ENCODE results near the gene QDPR. TPM values are rescaled to one million over a fixed set of nuclear protein-coding genes. Genes with fewer than 3 reads are reported as not detected.

Gene QDPR
- total and polyA plus RNA-seq, 9 of the 15 experiments (the other 6 are each of a cell fraction or from before 2014, with no cell fraction given): 5.7 to 29.7 (median 17.2) TPM

DNA sequence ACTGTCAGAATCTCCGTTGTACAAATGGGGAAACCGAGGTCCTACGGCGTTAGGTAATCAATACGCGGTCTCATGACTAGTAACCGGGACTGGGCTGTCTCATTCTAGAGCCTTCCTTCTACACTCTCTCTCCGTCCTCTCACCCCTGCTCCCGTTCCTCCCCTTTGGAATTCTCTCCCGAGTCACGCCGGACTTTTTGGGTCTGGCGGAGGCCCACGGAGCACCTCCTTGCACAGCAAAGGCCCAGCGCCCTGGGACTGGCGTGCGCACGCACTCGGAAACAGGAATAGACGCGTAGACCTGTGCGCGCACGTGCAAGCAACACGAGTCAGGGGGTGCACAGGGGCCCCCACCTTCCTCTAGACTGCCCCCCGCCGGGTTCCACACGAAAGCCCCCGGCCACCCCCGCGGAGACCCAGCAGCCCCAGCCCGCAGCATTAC is 361 bp downstream of the QDPR start (continued):
- TF ChIP-seq, protein P1, sequence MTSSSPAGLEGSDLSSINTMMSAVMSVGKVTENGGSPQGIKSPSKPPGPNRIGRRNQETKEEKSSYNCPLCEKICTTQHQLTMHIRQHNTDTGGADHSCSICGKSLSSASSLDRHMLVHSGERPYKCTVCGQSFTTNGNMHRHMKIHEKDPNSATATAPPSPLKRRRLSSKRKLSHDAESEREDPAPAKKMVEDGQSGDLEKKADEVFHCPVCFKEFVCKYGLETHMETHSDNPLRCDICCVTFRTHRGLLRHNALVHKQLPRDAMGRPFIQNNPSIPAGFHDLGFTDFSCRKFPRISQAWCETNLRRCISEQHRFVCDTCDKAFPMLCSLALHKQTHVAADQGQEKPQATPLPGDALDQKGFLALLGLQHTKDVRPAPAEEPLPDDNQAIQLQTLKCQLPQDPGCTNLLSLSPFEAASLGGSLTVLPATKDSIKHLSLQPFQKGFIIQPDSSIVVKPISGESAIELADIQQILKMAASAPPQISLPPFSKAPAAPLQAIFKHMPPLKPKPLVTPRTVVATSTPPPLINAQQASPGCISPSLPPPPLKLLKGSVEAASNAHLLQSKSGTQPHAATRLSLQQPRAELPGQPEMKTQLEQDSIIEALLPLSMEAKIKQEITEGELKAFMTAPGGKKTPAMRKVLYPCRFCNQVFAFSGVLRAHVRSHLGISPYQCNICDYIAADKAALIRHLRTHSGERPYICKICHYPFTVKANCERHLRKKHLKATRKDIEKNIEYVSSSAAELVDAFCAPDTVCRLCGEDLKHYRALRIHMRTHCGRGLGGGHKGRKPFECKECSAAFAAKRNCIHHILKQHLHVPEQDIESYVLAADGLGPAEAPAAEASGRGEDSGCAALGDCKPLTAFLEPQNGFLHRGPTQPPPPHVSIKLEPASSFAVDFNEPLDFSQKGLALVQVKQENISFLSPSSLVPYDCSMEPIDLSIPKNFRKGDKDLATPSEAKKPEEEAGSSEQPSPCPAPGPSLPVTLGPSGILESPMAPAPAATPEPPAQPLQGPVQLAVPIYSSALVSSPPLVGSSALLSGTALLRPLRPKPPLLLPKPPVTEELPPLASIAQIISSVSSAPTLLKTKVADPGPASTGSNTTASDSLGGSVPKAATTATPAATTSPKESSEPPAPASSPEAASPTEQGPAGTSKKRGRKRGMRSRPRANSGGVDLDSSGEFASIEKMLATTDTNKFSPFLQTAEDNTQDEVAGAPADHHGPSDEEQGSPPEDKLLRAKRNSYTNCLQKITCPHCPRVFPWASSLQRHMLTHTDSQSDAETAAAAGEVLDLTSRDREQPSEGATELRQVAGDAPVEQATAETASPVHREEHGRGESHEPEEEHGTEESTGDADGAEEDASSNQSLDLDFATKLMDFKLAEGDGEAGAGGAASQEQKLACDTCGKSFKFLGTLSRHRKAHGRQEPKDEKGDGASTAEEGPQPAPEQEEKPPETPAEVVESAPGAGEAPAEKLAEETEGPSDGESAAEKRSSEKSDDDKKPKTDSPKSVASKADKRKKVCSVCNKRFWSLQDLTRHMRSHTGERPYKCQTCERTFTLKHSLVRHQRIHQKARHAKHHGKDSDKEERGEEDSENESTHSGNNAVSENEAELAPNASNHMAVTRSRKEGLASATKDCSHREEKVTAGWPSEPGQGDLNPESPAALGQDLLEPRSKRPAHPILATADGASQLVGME (CRISPR knock-in tag; IDR thresholded peaks at IDR 0.05): no peak
- TF ChIP-seq EGR1 (conservative IDR thresholded peaks at IDR 0.05) (no peak), MYC (IDR thresholded peaks at IDR 0.05; ENCODE audit: low read depth, low read length) (no peak; the same call in none of the 2 replicates), MYC (CRISPR knock-in tag; IDR thresholded peaks at IDR 0.05; ENCODE audit: borderline replicate concordance, low read depth) (0 out of 2 replicates have a peak, but pooled peaks have one; percentile 24), MTA2 (IDR thresholded peaks at IDR 0.05; ENCODE audit: low read depth) (no peak), CXXC5 (CRISPR knock-in tag; IDR thresholded peaks at IDR 0.05) (no peak), PRPF4 (IDR thresholded peaks at IDR 0.05; ENCODE audit: insufficient read depth, low read depth, low read length, poor library complexity, severe bottlenecking) (no peak), ARID2 (IDR thresholded peaks at IDR 0.05) (no peak), ZFX (CRISPR knock-in tag; IDR thresholded peaks at IDR 0.05) (peak; percentile 73; the same call in 1 of the 2 replicates), FOXK2 (conservative IDR thresholded peaks at IDR 0.05 in 1 of 2, IDR thresholded peaks at IDR 0.05 in 1 of 2; ENCODE audit: low read depth in 2 of 2) (0 out of 4 replicates have a peak, but pooled peaks of 1 of the 2 experiments have one; percentile 13), PHB (CRISPR knock-in tag; IDR thresholded peaks at IDR 0.05) (0 out of 2 replicates have a peak, but pooled peaks have one; percentile 18), EP400 (IDR thresholded peaks at IDR 0.05) (peak; percentile 75), ZNF133 (CRISPR knock-in tag; IDR thresholded peaks at IDR 0.05) (no peak), MTA3 (IDR thresholded peaks at IDR 0.05; ENCODE audit: borderline replicate concordance) (no peak), ZKSCAN3 (CRISPR knock-in tag; IDR thresholded peaks at IDR 0.05) (no peak)
- TF ChIP-seq, protein P2, sequence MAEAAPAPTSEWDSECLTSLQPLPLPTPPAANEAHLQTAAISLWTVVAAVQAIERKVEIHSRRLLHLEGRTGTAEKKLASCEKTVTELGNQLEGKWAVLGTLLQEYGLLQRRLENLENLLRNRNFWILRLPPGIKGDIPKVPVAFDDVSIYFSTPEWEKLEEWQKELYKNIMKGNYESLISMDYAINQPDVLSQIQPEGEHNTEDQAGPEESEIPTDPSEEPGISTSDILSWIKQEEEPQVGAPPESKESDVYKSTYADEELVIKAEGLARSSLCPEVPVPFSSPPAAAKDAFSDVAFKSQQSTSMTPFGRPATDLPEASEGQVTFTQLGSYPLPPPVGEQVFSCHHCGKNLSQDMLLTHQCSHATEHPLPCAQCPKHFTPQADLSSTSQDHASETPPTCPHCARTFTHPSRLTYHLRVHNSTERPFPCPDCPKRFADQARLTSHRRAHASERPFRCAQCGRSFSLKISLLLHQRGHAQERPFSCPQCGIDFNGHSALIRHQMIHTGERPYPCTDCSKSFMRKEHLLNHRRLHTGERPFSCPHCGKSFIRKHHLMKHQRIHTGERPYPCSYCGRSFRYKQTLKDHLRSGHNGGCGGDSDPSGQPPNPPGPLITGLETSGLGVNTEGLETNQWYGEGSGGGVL (CRISPR knock-in tag; IDR thresholded peaks at IDR 0.05): no peak
- TF ChIP-seq, protein P3, sequence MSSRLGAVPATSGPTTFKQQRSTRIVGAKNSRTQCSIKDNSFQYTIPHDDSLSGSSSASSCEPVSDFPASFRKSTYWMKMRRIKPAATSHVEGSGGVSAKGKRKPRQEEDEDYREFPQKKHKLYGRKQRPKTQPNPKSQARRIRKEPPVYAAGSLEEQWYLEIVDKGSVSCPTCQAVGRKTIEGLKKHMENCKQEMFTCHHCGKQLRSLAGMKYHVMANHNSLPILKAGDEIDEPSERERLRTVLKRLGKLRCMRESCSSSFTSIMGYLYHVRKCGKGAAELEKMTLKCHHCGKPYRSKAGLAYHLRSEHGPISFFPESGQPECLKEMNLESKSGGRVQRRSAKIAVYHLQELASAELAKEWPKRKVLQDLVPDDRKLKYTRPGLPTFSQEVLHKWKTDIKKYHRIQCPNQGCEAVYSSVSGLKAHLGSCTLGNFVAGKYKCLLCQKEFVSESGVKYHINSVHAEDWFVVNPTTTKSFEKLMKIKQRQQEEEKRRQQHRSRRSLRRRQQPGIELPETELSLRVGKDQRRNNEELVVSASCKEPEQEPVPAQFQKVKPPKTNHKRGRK (tag; IDR thresholded peaks at IDR 0.05): no peak

Measured in K562 (cell line).